ENCODE measurements around the gene ERC2. TPM values are rescaled to one million over a fixed set of nuclear protein-coding genes. Genes with fewer than 3 reads are reported as not detected.

Gene ERC2
- total RNA-seq, 2 experiments from 2014 or later: not detected

DNA sequence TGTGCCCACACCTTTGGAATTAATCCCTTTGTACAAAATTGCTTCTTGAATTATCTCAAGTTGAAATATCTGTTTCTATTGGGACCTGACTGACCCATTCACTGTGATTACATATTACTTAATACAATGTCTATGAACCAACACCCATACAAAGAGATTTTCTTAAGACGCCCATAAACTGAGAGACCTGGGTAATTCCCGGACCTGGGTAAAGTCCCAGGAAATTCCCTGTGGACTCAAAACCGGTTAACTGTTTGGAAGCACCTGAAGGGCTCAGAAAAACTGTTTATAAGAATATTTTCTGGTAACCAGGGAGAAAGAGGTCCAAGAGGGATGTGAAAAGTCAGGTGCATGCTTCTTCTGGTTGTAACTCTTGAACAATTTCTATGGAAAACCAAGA is 667.2 kb downstream of the ERC2 start:
- no peaks in the 10 kb centered on the region for H3K4me1 Mint-ChIP-seq
- H3K4me3 Mint-ChIP-seq: no peak overlapping the region
- no peaks in the 10 kb centered on the region for H3K27me3 Mint-ChIP-seq
- DNase-seq: no peak
- no peaks in the 10 kb centered on the region for H3K36me3 Mint-ChIP-seq
- POLR2A ChIA-PET: no interaction called here
- no peak overlapping the region for H3K27ac Mint-ChIP-seq
- H3K9me3 Mint-ChIP-seq: peaks cover 5% of the 10 kb centered on the region
- ATAC-seq (ENCODE audit: low read depth): no peak

- H3K4me1 Mint-ChIP-seq: no peaks in the 10 kb centered on the region
- POLR2A ChIA-PET: no interaction called here
- no peak overlapping the region for H3K4me3 Mint-ChIP-seq
- no peaks in the 10 kb centered on the region for H3K36me3 Mint-ChIP-seq
- ATAC-seq (ENCODE audit: low read depth) (no peak), DNase-seq (no peak)
- H3K9me3 Mint-ChIP-seq: peaks cover 5% of the 10 kb centered on the region
- H3K27ac Mint-ChIP-seq: no peak overlapping the region
- H3K27me3 Mint-ChIP-seq: no peaks in the 10 kb centered on the region
Observed at GRCh38 chr3:55797775-55798174, 670.5 kb downstream of the ERC2 start.

GRCh38 chr3:55797084-55797483 is 671.2 kb downstream of the ERC2 start:
- Mint-ChIP-seq H3K4me3 (no peak overlapping the region), H3K36me3 (no peaks in the 10 kb centered on the region), H3K27ac (no peak overlapping the region), H3K4me1 (no peaks in the 10 kb centered on the region), H3K9me3 (peaks cover 5% of the 10 kb centered on the region), H3K27me3 (no peaks in the 10 kb centered on the region)
- POLR2A ChIA-PET: no interaction called here
- ATAC-seq (ENCODE audit: low read depth) (no peak), DNase-seq (no peak)

GRCh38 chr3:55796533-55796932 is 671.7 kb downstream of the ERC2 start:
- no peaks in the 10 kb centered on the region for H3K36me3 Mint-ChIP-seq
- no peak overlapping the region for H3K4me3 Mint-ChIP-seq
- no peaks in the 10 kb centered on the region for H3K27me3 Mint-ChIP-seq
- ATAC-seq (ENCODE audit: low read depth): no peak
- no peak overlapping the region for H3K27ac Mint-ChIP-seq
- H3K9me3 Mint-ChIP-seq: peaks cover 5% of the 10 kb centered on the region
- no peaks in the 10 kb centered on the region for H3K4me1 Mint-ChIP-seq
- POLR2A ChIA-PET: no interaction called here
- DNase-seq: no peak

GRCh38 chr3:55795746-55796145 is 672.5 kb downstream of the ERC2 start:
- ATAC-seq (ENCODE audit: low read depth): no peak
- H3K27ac Mint-ChIP-seq: no peak overlapping the region
- no peaks in the 10 kb centered on the region for H3K36me3 Mint-ChIP-seq
- no peaks in the 10 kb centered on the region for H3K4me1 Mint-ChIP-seq
- POLR2A ChIA-PET: no interaction called here
- no peak overlapping the region for H3K4me3 Mint-ChIP-seq
- DNase-seq: no peak
- no peaks in the 10 kb centered on the region for H3K27me3 Mint-ChIP-seq
- H3K9me3 Mint-ChIP-seq: peaks cover 5% of the 10 kb centered on the region

GRCh38 chr3:55795296-55795695 is 673.0 kb downstream of the ERC2 start:
- Mint-ChIP-seq H3K27me3 (no peaks in the 10 kb centered on the region), H3K4me3 (no peak overlapping the region), H3K36me3 (no peaks in the 10 kb centered on the region), H3K27ac (no peak overlapping the region), H3K4me1 (no peaks in the 10 kb centered on the region), H3K9me3 (peaks cover 5% of the 10 kb centered on the region)
- DNase-seq (no peak), ATAC-seq (ENCODE audit: low read depth) (no peak)
- POLR2A ChIA-PET: no interaction called here

GRCh38 chr3:55792742-55793141 is 675.5 kb downstream of the ERC2 start:
- peaks cover 1% of the 10 kb centered on the region for H3K9me3 Mint-ChIP-seq
- POLR2A ChIA-PET: no interaction called here

DNA sequence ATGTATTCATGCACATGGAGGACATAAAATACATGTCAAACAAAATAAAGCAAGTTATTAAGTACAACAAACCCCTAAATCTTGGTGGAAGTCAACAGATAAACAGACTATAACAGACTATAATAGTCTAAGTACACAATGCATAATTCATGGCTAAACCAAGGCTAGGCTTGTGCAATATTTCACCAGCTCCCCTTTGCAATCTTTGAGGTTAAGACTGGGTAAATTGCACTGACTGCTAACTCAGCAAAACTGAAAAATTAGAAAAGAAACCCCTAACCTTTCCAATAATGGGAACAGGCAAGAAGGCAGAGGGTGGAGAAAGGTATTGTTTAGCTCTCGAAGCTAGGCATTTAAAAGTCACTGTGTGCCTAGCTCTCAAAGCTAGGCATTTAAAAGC is 676.3 kb downstream of the ERC2 start:
- ATAC-seq (ENCODE audit: low read depth) (no peak), DNase-seq (no peak)
- H3K27ac Mint-ChIP-seq: no peak overlapping the region
- H3K4me1 Mint-ChIP-seq: no peaks in the 10 kb centered on the region
- H3K9me3 Mint-ChIP-seq: peaks cover 1% of the 10 kb centered on the region
- H3K36me3 Mint-ChIP-seq: no peaks in the 10 kb centered on the region
- no peaks in the 10 kb centered on the region for H3K27me3 Mint-ChIP-seq
- H3K4me3 Mint-ChIP-seq: no peak overlapping the region
- POLR2A ChIA-PET: no interaction called here

More at GRCh38 chr3:55792742-55793141, 675.5 kb downstream of the ERC2 start:
- no peak for DNase-seq
- H3K4me3 Mint-ChIP-seq: no peak overlapping the region
- H3K4me1 Mint-ChIP-seq: no peaks in the 10 kb centered on the region
- H3K27ac Mint-ChIP-seq: no peak overlapping the region
- no peaks in the 10 kb centered on the region for H3K27me3 Mint-ChIP-seq
- H3K36me3 Mint-ChIP-seq: no peaks in the 10 kb centered on the region
- no peak for ATAC-seq (ENCODE audit: low read depth)

- ATAC-seq (ENCODE audit: low read depth) (no peak), DNase-seq (no peak)
- Mint-ChIP-seq H3K27ac (no peak overlapping the region), H3K9me3 (peaks cover 1% of the 10 kb centered on the region), H3K36me3 (no peaks in the 10 kb centered on the region), H3K4me3 (no peak overlapping the region), H3K4me1 (no peaks in the 10 kb centered on the region), H3K27me3 (no peaks in the 10 kb centered on the region)
- POLR2A ChIA-PET: no interaction called here
Observed at GRCh38 chr3:55790596-55791350, 677.5 kb downstream of the ERC2 start.

- POLR2A ChIA-PET: no interaction called here
- Mint-ChIP-seq H3K27me3 (no peaks in the 10 kb centered on the region), H3K9me3 (peaks cover 1% of the 10 kb centered on the region), H3K27ac (no peak overlapping the region), H3K4me3 (no peak overlapping the region), H3K4me1 (no peaks in the 10 kb centered on the region), H3K36me3 (no peaks in the 10 kb centered on the region)
- DNase-seq: no peak
- no peak for ATAC-seq (ENCODE audit: low read depth)
Observed at GRCh38 chr3:55789516-55789915, 678.8 kb downstream of the ERC2 start.

DNA sequence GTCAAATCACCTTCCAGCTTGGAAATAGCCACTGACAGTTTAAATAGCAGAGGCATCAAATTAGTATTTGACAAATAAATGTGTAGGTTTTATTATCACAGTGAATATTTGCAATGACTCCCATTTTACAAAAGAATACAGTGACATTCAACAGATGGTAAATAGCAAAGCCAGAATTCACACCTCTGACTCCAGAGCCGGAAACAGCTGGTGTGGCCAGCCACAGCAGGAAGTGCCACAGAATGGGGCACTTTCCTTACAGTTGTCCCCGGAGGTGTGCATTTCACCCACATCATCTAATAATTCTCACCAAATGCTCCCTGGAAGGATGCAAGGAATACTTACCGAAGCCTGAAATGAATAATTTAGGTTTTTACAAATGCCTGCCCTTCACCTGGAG is 685.5 kb downstream of the ERC2 start:
- Mint-ChIP-seq H3K4me3 (no peak overlapping the region), H3K27me3 (peaks cover 2% of the 10 kb centered on the region), H3K27ac (no peak overlapping the region), H3K4me1 (no peaks in the 10 kb centered on the region), H3K9me3 (no peaks in the 10 kb centered on the region), H3K36me3 (no peaks in the 10 kb centered on the region)
- POLR2A ChIA-PET: no interaction called here
- ATAC-seq (ENCODE audit: low read depth): no peak
- no peak for DNase-seq

DNA sequence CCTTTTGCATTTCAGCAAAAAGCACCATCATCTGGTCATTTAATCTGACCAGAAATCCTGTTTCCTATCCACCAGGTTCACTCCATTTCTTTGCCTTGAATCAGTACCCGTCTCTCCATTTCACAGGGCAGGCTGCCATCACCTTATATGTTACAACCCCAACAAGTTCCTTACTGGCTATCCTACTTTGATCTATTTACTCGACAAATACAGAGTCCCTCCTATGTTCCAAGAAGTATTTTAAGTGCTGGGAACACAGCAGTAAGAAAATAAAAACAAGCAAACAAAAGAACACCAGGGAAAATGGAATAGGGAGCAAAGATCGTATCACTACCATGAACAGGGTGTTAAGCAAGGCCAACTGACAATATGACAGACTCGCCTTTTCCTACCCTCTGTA is 685.9 kb downstream of the ERC2 start:
- no peak overlapping the region for H3K4me3 Mint-ChIP-seq
- no peaks in the 10 kb centered on the region for H3K4me1 Mint-ChIP-seq
- H3K27ac Mint-ChIP-seq: no peak overlapping the region
- POLR2A ChIA-PET: no interaction called here
- ATAC-seq (ENCODE audit: low read depth) (no peak), DNase-seq (no peak)
- H3K9me3 Mint-ChIP-seq: no peaks in the 10 kb centered on the region
- peaks cover 2% of the 10 kb centered on the region for H3K27me3 Mint-ChIP-seq
- no peaks in the 10 kb centered on the region for H3K36me3 Mint-ChIP-seq

DNA sequence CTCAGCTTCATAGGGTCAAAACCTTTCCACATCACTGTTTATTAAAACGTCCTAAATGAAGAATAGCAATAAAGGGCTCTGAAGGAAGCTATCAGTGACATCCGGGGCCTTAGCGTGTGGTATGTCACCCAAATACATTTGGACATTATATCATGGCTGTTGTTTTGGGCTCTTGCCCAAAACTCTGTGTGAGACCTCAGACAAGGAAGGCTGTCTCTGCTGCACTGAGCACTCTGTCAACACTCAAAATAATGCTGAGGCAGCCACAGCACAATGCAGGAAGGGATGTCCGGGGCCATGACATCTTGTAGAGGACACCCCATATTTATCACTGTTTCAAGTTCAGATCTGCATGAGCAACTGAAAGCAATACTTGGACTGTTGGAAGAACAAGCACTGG is 687.4 kb downstream of the ERC2 start:
- DNase-seq (no peak), ATAC-seq (ENCODE audit: low read depth) (no peak)
- H3K4me3 Mint-ChIP-seq: no peak overlapping the region
- no peaks in the 10 kb centered on the region for H3K36me3 Mint-ChIP-seq
- POLR2A ChIA-PET: no interaction called here
- H3K9me3 Mint-ChIP-seq: no peaks in the 10 kb centered on the region
- no peaks in the 10 kb centered on the region for H3K4me1 Mint-ChIP-seq
- H3K27me3 Mint-ChIP-seq: peaks cover 2% of the 10 kb centered on the region
- H3K27ac Mint-ChIP-seq: no peak overlapping the region

DNA sequence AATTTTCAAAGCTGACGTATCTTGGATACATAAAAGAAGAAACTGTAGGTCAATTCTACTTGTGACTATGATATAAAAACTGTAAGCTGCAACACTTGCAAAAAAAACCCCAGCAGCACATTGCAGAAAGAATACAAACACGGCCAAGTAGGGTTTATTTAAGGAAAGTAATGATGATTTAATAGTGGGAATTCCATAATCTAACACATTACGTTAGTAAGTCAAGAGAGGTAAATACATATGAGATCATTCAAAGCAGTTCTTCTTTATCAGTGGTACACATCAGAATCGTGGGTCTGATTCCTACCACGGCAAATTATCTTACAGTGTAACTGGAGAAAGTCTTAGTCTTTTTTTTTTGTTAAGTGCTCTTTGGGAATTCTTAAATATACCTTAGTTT is 688.7 kb downstream of the ERC2 start:
- Mint-ChIP-seq H3K9me3 (no peaks in the 10 kb centered on the region), H3K36me3 (no peaks in the 10 kb centered on the region), H3K4me1 (no peaks in the 10 kb centered on the region), H3K27ac (no peak overlapping the region), H3K4me3 (no peak overlapping the region), H3K27me3 (peaks cover 2% of the 10 kb centered on the region)
- POLR2A ChIA-PET: no interaction called here
- no peak for DNase-seq
- no peak for ATAC-seq (ENCODE audit: low read depth)

All from activated naive CD8-positive, alpha-beta T cell treated with anti-CD3 and anti-CD28 coated beads, Interleukin-2, amount 10 ng/mL, durations not matched to agents 7 days and 5 days (primary cell).